Mucosa of descending colon (tissue), 3 donors: ENCODE data around the gene TNFAIP8L3. TPM values are rescaled to one million over a fixed set of nuclear protein-coding genes. Genes with fewer than 3 reads are reported as not detected.

Experiments used
- ATAC-seq: fragments of 200-7000 bp; cut with Tn5 transposase; one replicate; pipeline ENCODE4 v1.9.1; 2020; ENCODE audit warnings: mild to moderate bottlenecking, moderate library complexity
- DNase-seq, 3 donors: peaks; one replicate each; pipeline ENCODE4 v3.0.0-alpha.2; 2020
- H3K36me3 ChIP-seq: fragments of 200-600 bp; one replicate; pipeline ENCODE4 v1.8.0; 2021; ENCODE audit warnings: low read depth, mild to moderate bottlenecking
- H3K4me1 ChIP-seq: fragments of 200-600 bp; one replicate; pipeline ENCODE4 v1.8.0; 2021; ENCODE audit warnings: low read depth, mild to moderate bottlenecking
- H3K4me3 ChIP-seq: fragments of 200-600 bp; one replicate; pipeline ENCODE4 v1.8.0; 2021; ENCODE audit warnings: mild to moderate bottlenecking
- H3K9me3 ChIP-seq: fragments of 200-600 bp; one replicate; pipeline ENCODE4 v1.8.0; 2021; ENCODE audit warnings: mild to moderate bottlenecking
- CTCF ChIP-seq: fragments of 200-600 bp; IDR thresholded peaks from one replicate; pipeline ENCODE4 v1.8.0; 2022; ENCODE audit warnings: antibody characterized with exemption, mild to moderate bottlenecking
- intact Hi-C, 2 donors: fragments of 100-400 bp; cut with DNase I in 1 of 2; cut with micrococcal nuclease in 1 of 2; formaldehyde crosslinking; loops; one replicate each; pipeline versions ENCODE4 v1.11.0 to v1.11.1; 2022; cut with DNase I, micrococcal nuclease
- total RNA-seq, 3 donors: library from RNA; stranded (reverse); fragmentation: NEBNext Ultra II Directional in 2 of 3; extraction: Animal tissue kit (Norgen Biotek cat#: 25700) in 2 of 3; gene quantifications; one replicate each; pipeline versions ENCODE4 v1.2.1 to v1.2.4, GENCODE V29; 2021 to 2023
- donor health status: DM: no; HTN: no; CAD: no; lungs with moderate emphysema.
- donor health status: DM: no; HTN: no; CAD: no.
- donor health status: DM: no; HTN: yes; CAD: no.

Gene TNFAIP8L3
- total RNA-seq, 3 donors from 2014 or later, result 8.2 to 11.2 (median 10.0) TPM

DNA sequence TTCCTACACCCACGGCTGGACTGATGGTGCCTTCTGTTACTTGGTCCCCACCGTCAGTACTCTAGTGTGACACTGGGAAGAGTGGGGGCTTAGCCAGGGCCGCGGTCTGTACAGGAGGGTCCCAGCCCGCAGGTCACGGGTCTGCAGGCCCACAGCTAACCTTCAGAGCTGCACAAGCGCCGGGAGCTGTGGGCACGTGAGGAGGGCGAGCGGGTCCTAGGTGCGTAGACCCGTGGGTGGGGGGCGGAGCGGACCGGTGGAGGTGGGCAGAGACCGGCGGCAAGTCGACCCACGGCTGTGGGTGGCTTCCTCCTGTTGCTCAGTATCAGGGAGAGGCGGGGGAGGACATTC is 1.2 kb downstream of the TNFAIP8L3 start:
- no peaks in the 10 kb centered on the region for H3K36me3 ChIP-seq
- intact Hi-C loops, result no loop called here
- H3K4me1 ChIP-seq, result peaks cover 13% of the 10 kb centered on the region
- H3K4me3 ChIP-seq, result no peak overlapping the region
- no peaks in the 10 kb centered on the region for H3K9me3 ChIP-seq
- peak in 1 of 3 donors; percentile 31 for DNase-seq
- TF ChIP-seq CTCF, result no peak
- ATAC-seq, result no peak

DNA sequence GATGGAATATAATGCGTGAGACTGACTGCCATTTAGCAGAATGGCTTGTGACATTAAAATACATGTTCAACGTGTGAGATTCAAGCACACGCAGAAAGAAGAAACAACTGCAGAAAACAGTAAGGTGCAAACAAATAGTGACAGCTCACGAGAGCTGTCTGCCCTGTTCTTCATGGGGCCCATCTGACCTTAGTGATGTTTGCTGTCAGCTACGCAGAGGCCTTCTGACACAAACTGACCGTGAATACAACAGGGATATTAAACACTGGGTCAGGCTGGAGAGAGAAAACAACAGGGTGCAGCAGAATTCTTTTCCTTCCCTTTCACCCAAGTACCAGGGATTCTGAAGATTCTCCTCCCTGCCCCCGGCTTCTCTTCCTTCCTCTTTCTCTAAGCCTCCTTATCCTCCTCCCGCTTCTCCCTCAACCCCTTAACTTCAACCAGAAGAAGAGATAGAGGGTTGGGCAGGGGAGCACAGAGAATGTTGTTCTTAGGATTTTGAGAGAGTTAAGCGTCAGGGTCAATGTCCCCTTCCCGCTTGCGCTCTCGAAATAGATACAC is 2.1 kb downstream of the TNFAIP8L3 start:
- ATAC-seq (no peak), DNase-seq (no peak)
- intact Hi-C loops, result no loop called here
- Histone ChIP-seq H3K36me3 (no peaks in the 10 kb centered on the region), H3K4me1 (peaks cover 13% of the 10 kb centered on the region), H3K9me3 (no peaks in the 10 kb centered on the region), H3K4me3 (no peak overlapping the region)
- TF ChIP-seq CTCF, result no peak

DNA sequence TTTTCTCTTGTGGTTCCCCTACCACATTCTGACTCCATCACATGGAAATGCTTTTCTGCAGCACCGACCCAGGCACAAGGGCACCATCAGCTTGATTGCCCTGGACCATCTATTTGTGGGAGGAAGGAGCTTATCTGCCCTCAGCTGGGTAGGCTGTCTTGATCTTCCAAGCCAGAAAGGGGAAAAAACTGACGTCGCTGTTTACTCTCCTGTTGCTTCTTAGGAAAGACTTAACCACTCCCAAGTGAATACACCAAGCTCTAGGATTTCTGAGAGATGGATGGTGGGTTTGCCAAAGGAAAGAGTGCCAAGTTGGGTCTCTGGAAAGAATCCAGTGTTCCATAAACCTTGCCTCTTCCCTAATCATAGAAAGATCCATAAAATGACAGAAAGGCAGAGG is 4.0 kb downstream of the TNFAIP8L3 start:
- H3K36me3 ChIP-seq, result no peaks in the 10 kb centered on the region
- H3K9me3 ChIP-seq, result no peaks in the 10 kb centered on the region
- H3K4me1 ChIP-seq, result peaks cover 13% of the 10 kb centered on the region
- no peak for DNase-seq
- no peak for ATAC-seq
- intact Hi-C loops, result no loop called here
- no peak overlapping the region for H3K4me3 ChIP-seq
- no peak for TF ChIP-seq CTCF

DNA sequence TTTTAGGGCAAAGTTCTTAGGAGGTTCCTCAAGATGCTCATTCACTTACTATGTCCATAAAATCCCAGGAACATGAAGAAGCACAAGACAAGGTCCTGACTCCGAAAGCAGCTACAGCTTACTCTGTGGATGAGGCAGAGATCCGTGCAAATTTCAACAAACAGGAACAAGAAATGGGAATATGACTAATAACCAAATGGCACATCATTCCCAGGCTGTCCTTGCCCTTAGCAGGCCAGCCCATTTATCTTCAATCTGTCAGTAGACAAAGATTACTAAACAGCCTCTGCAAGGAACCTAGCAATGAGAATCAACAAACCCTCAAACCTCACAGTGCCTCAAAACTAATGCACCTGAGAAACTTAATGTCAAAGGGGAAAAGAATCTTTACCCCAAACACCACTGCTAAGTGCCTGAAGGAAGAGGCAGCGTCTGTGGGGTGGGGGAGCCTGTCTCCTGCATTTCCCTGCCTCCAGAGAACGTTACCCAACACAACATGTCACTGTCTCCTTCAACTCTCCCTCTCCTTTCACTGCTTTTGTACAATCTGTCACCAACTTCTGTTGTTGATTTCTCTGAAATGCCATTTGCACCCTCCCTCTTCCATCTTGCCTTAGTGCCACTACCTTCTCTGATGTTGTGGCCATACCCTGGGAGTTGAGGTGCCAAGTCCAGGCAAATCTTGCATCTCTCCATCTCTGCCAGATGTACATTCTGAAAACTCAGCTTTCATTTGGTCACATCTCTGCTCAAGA is 4.8 kb downstream of the TNFAIP8L3 start:
- DNase-seq, result no peak
- H3K9me3 ChIP-seq, result no peaks in the 10 kb centered on the region
- no peaks in the 10 kb centered on the region for H3K36me3 ChIP-seq
- no peak overlapping the region for H3K4me3 ChIP-seq
- peaks cover 7% of the 10 kb centered on the region for H3K4me1 ChIP-seq
- intact Hi-C loops, result no loop called here
- ATAC-seq, result no peak
- no peak for TF ChIP-seq CTCF

DNA sequence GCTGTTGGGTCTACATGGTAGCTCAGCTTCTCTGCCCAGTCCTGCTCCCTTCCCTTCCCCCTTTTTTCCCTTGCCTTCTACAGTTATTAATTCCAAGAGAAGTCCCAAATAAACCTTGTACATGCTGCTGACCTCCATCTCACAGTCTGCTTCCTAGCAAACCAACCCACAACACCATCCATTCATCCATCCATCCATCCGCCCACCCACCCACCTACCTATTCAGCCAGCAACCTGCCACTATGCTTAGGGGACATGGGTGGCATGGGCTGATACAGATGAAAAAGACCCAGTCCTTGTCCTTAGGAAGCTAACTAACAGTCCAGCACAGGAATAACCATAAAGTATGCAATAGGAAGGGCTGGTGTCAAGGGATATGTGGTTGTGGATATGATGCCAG is 5.7 kb downstream of the TNFAIP8L3 start:
- Histone ChIP-seq H3K9me3 (no peaks in the 10 kb centered on the region), H3K4me3 (no peak overlapping the region), H3K4me1 (peaks cover 7% of the 10 kb centered on the region), H3K36me3 (no peaks in the 10 kb centered on the region)
- DNase-seq (no peak), ATAC-seq (no peak)
- no peak for TF ChIP-seq CTCF
- intact Hi-C loops, result no loop called here
